ENCODE measurements around the gene FASTK.

- TF ChIP-seq CTCF (IDR thresholded peaks at IDR 0.05) = no peak
- TF ChIP-seq POLR2AphosphoS5 (IDR thresholded peaks at IDR 0.05) = no peak
- no peak for TF ChIP-seq POLR2A (IDR thresholded peaks at IDR 0.05)
Observed at GRCh38 chr7:151116603-151117440, 36.2 kb upstream of the FASTK start.
